WTC11 (cell line): ENCODE data around the gene TTLL5. TPM values are rescaled to one million over a fixed set of nuclear protein-coding genes. Genes with fewer than 3 reads are reported as not detected.

ENCODE experiments used
- ATAC-seq: fragments of 200-7000 bp; cut with Tn5 transposase; 2 replicates; pipeline ENCODE4 v1.10.0; 2021; ENCODE audit warnings: mild to moderate bottlenecking, moderate library complexity
- CTCF ChIA-PET: fragments of 300-600 bp; sonication (Branson Sonifier 250); formaldehyde crosslinking; loops from one replicate; lab custom pipeline; 2021; ENCODE audit warnings: antibody characterized with exemption; lab: Charles Lee
- POLR2A ChIA-PET: fragments of 350-600 bp; sonication (Branson Sonifier 250); formaldehyde crosslinking; loops from one replicate; lab custom pipeline; 2021; ENCODE audit warnings: antibody characterized with exemption; lab: Charles Lee
- DNase-seq: peaks from one replicate; pipeline ENCODE4 v3.0.0; 2021; ENCODE audit warnings: low spot score
- H3K27ac Mint-ChIP-seq: 2 replicates; pipeline ENCODE4 v1.8.0; 2021; ENCODE audit warnings: mixed read lengths
- H3K27me3 Mint-ChIP-seq: 2 replicates; pipeline ENCODE4 v1.8.0; 2021; ENCODE audit warnings: low read depth, mild to moderate bottlenecking, moderate library complexity, mixed read lengths
- H3K36me3 Mint-ChIP-seq: 2 replicates; pipeline ENCODE4 v1.8.0; 2021; ENCODE audit warnings: mixed read lengths
- H3K4me1 Mint-ChIP-seq: 2 replicates; pipeline ENCODE4 v1.8.0; 2022; ENCODE audit warnings: mixed read lengths
- H3K4me3 Mint-ChIP-seq: 2 replicates; pipeline ENCODE4 v1.8.0; 2021; ENCODE audit warnings: mild to moderate bottlenecking, moderate library complexity, mixed read lengths
- H3K9me3 Mint-ChIP-seq: 2 replicates; pipeline ENCODE4 v1.8.0; 2021; ENCODE audit warnings: mixed read lengths
- AFF4 ChIP-seq: sonication (generic); formaldehyde crosslinking; IDR thresholded peaks from 2 replicates; pipeline ENCODE4 v1.8.1; 2023; ENCODE audit warnings: mild to moderate bottlenecking, missing genetic modification reagents, borderline replicate concordance
- AR ChIP-seq: fragments of 250-450 bp; sonication (Bioruptor Pico); IDR thresholded peaks from 2 replicates; pipeline ENCODE4 v1.9.0; 2021; ENCODE audit warnings: mild to moderate bottlenecking
- ATF6 ChIP-seq: sonication (generic); formaldehyde crosslinking; IDR thresholded peaks from 2 replicates; pipeline ENCODE4 v1.8.1; 2023; ENCODE audit warnings: mild to moderate bottlenecking, missing genetic modification reagents
- CBFB ChIP-seq: sonication (generic); formaldehyde crosslinking; IDR thresholded peaks from 2 replicates; pipeline ENCODE4 v1.8.1; 2022; ENCODE audit warnings: mild to moderate bottlenecking, low read depth, missing genetic modification reagents
- ELF4 ChIP-seq: sonication (generic); formaldehyde crosslinking; IDR thresholded peaks from 2 replicates; pipeline ENCODE4 v1.8.1; 2022; ENCODE audit warnings: low read depth, mild to moderate bottlenecking, moderate library complexity, missing genetic modification reagents
- FOXP1 ChIP-seq: sonication (generic); formaldehyde crosslinking; IDR thresholded peaks from 2 replicates; pipeline ENCODE4 v1.8.0; 2022; ENCODE audit warnings: missing genetic modification reagents, mild to moderate bottlenecking, moderate library complexity, borderline replicate concordance
- GTF2I ChIP-seq: fragments of 250-450 bp; sonication (Bioruptor Pico); conservative IDR thresholded peaks from 2 replicates; pipeline ENCODE4 v1.4.0; 2021; ENCODE audit warnings: mild to moderate bottlenecking
- KAT7 ChIP-seq: sonication (generic); formaldehyde crosslinking; IDR thresholded peaks from 2 replicates; pipeline ENCODE4 v1.8.1; 2023; ENCODE audit warnings: missing genetic modification reagents, mild to moderate bottlenecking, borderline replicate concordance
- NFYB ChIP-seq: sonication (generic); formaldehyde crosslinking; conservative IDR thresholded peaks from 2 replicates; pipeline ENCODE4 v1.8.0; 2022; ENCODE audit warnings: low read depth, missing genetic modification reagents
- RELA ChIP-seq: sonication (generic); formaldehyde crosslinking; IDR thresholded peaks from 2 replicates; pipeline ENCODE4 v1.8.1; 2022; ENCODE audit warnings: missing genetic modification reagents, mild to moderate bottlenecking, borderline replicate concordance
- RORB ChIP-seq: fragments of 250-450 bp; sonication (Bioruptor Pico); IDR thresholded peaks from 2 replicates; pipeline ENCODE4 v1.9.0; 2021; ENCODE audit warnings: mild to moderate bottlenecking
- SP1 ChIP-seq: sonication (generic); formaldehyde crosslinking; conservative IDR thresholded peaks from 2 replicates; pipeline ENCODE4 v1.8.1; 2022; ENCODE audit warnings: missing genetic modification reagents
- TEAD4 ChIP-seq: sonication (generic); formaldehyde crosslinking; IDR thresholded peaks from 2 replicates; pipeline ENCODE4 v1.8.0; 2022; ENCODE audit warnings: mild to moderate bottlenecking, missing genetic modification reagents
- TP53 ChIP-seq: sonication (generic); formaldehyde crosslinking; IDR thresholded peaks from 2 replicates; pipeline ENCODE4 v1.8.1; 2023; ENCODE audit warnings: mild to moderate bottlenecking, missing genetic modification reagents
- USF1 ChIP-seq: sonication (generic); formaldehyde crosslinking; IDR thresholded peaks from 2 replicates; pipeline ENCODE4 v1.8.0; 2022; ENCODE audit warnings: mild to moderate bottlenecking, missing genetic modification reagents
- ZNF121 ChIP-seq: sonication (generic); formaldehyde crosslinking; IDR thresholded peaks from 2 replicates; pipeline ENCODE4 v1.8.0; 2023; ENCODE audit warnings: missing genetic modification reagents
- ZNF232 ChIP-seq: sonication (generic); formaldehyde crosslinking; IDR thresholded peaks from 2 replicates; pipeline ENCODE4 v1.8.0; 2022; ENCODE audit warnings: mild to moderate bottlenecking, missing genetic modification reagents
- ZNF317 ChIP-seq: sonication (generic); formaldehyde crosslinking; IDR thresholded peaks from 2 replicates; pipeline ENCODE4 v1.8.1; 2023; ENCODE audit warnings: low read depth, mild to moderate bottlenecking, moderate library complexity, missing genetic modification reagents, borderline replicate concordance
- total RNA-seq: library from RNA; stranded (reverse); gene quantifications from 3 replicates; pipeline ENCODE4 v1.2.3, GENCODE V29; 2021

Gene TTLL5
- total RNA-seq, 1 experiment from 2014 or later, result 39.6 TPM

GRCh38 chr14:75944607-75945241 lies 283.7 kb downstream of the TTLL5 start:
- TF ChIP-seq USF1, result no peak
- no peak for TF ChIP-seq SP1 (CRISPR knock-in tag)
- no peak for TF ChIP-seq NFYB (CRISPR knock-in tag)
- no peak for TF ChIP-seq FOXP1
- TF ChIP-seq ZNF317 (CRISPR knock-in tag), result no peak
- TF ChIP-seq KAT7 (CRISPR knock-in tag), result no peak
- no peak for TF ChIP-seq TP53 (CRISPR knock-in tag)
- no peak for TF ChIP-seq CBFB (CRISPR knock-in tag)
- no peak for TF ChIP-seq ZNF232 (CRISPR knock-in tag)
- no peak for TF ChIP-seq RELA (CRISPR knock-in tag)
- no peak for TF ChIP-seq ZNF121 (CRISPR knock-in tag)
- no peak for TF ChIP-seq GTF2I (CRISPR knock-in tag)
- no peak for TF ChIP-seq ELF4
- no peak for TF ChIP-seq ATF6 (CRISPR knock-in tag)
- TF ChIP-seq TEAD4 (CRISPR knock-in tag), result no peak
- no peak for TF ChIP-seq AFF4 (CRISPR knock-in tag)
- TF ChIP-seq RORB (CRISPR knock-in tag), result no peak
- TF ChIP-seq AR, result no peak
- H3K9me3 Mint-ChIP-seq, result no peaks in the 10 kb centered on the region
- ChIA-PET CTCF (no interaction called here), POLR2A (interaction anchor here (1.1 kb wide), 1 partner anchor 41 kb away, joined by 3 read pairs; the partner anchor contains the start of gene IFT43)
- H3K27ac Mint-ChIP-seq, result no peak overlapping the region
- no peak for ATAC-seq
- peaks cover 4% of the 10 kb centered on the region for H3K4me1 Mint-ChIP-seq
- no peaks in the 10 kb centered on the region for H3K27me3 Mint-ChIP-seq
- H3K4me3 Mint-ChIP-seq, result no peak overlapping the region
- no peaks in the 10 kb centered on the region for H3K36me3 Mint-ChIP-seq
- DNase-seq, result no peak
